ENCODE results near the gene DIO1.

DIO1 gene

GRCh38 chr1:53945433-53946251 is 51.7 kb downstream of the DIO1 start, which contains the start of gene IFT25:
IFT25 (minus strand) TSS chr1:53945699; CDS start chr1:53940082, 5,617 bp downstream.
- no peak for TF ChIP-seq CTCF (IDR thresholded peaks at IDR 0.05; ENCODE audit: low read depth, low read length, missing control alignments)
- peak; percentile 75 for DNase-seq (ENCODE audit: low read depth)
- peak within 1 kb of the TSS; percentile 90 for H3K4me3 ChIP-seq (ENCODE audit: low read depth, low read length)

GRCh38 chr1:53946252-53947171 is 52.5 kb downstream of the DIO1 start, which contains the start of gene LRRC42:
LRRC42 (plus strand) TSS chr1:53946350; CDS start chr1:53952000, 5,650 bp downstream.
- TF ChIP-seq CTCF (IDR thresholded peaks at IDR 0.05; ENCODE audit: low read depth, low read length, missing control alignments): peak; percentile 32
- no peak for DNase-seq (ENCODE audit: low read depth)
- H3K4me3 ChIP-seq (ENCODE audit: low read depth, low read length): peak within 1 kb of the TSS; percentile 90

- no peak for DNase-seq (ENCODE audit: low read depth)
- peak overlapping the region; percentile 64 for H3K4me3 ChIP-seq (ENCODE audit: low read depth, low read length)
- TF ChIP-seq CTCF (IDR thresholded peaks at IDR 0.05; ENCODE audit: low read depth, low read length, missing control alignments): no peak
Observed at GRCh38 chr1:53947172-53947907, 53.4 kb downstream of the DIO1 start.

GRCh38 chr1:53948291-53948690 is 54.3 kb downstream of the DIO1 start:
- DNase-seq (ENCODE audit: low read depth): no peak
- H3K4me3 ChIP-seq (ENCODE audit: low read depth, low read length): no peak overlapping the region
- no peak for TF ChIP-seq CTCF (IDR thresholded peaks at IDR 0.05; ENCODE audit: low read depth, low read length, missing control alignments)

GRCh38 chr1:53949023-53949990 is 55.3 kb downstream of the DIO1 start:
- TF ChIP-seq CTCF (IDR thresholded peaks at IDR 0.05; ENCODE audit: low read depth, low read length, missing control alignments): peak; percentile 63
- DNase-seq (ENCODE audit: low read depth): no peak
- no peak overlapping the region for H3K4me3 ChIP-seq (ENCODE audit: low read depth, low read length)

All from GM12864 (cell line).